SH-SY5Y (cell line): ENCODE measurements around the gene TPP2.

Experiments used
- GATA2 ChIP-seq: IDR thresholded peaks from 2 replicates; pipeline ENCODE4 v1.6.1; 2011; ENCODE audit warnings: mild to moderate bottlenecking, low read depth, low read length
- GATA3 ChIP-seq: IDR thresholded peaks from 2 replicates; pipeline ENCODE4 v1.6.1; 2011; ENCODE audit warnings: low read depth, mild to moderate bottlenecking, low read length, moderate library complexity

- TF ChIP-seq GATA3 (no peak), GATA2 (no peak)
Measured at GRCh38 chr13:102688306-102688973, 91.7 kb downstream of the TPP2 start.
